BE2C (cell line): ENCODE measurements around the gene TESK2.

ENCODE experiments used
- DNase-seq: peaks from one replicate; pipeline ENCODE4 v3.0.0-alpha.2; 2020
- H3K27me3 ChIP-seq: fragments of 250-450 bp; sonication (Bioruptor Pico); 2 replicates; pipeline ENCODE4 v1.5.1; 2020; ENCODE audit warnings: mild to moderate bottlenecking
- H3K36me3 ChIP-seq: fragments of 250-450 bp; sonication (Bioruptor Pico); 2 replicates; pipeline ENCODE4 v1.5.1; 2020; ENCODE audit warnings: mild to moderate bottlenecking
- H3K4me1 ChIP-seq: fragments of 250-450 bp; sonication (Bioruptor Pico); 2 replicates; pipeline ENCODE4 v1.5.1; 2020
- H3K4me3 ChIP-seq: 2 replicates; pipeline ENCODE4 v1.5.1; 2011; ENCODE audit warnings: low read depth, low read length
- H3K9me3 ChIP-seq: fragments of 250-450 bp; sonication (Bioruptor Pico); 2 replicates; pipeline ENCODE4 v1.5.1; 2020
- TF ChIP-seq, protein P1 (sequence below): IDR thresholded peaks from 2 replicates; pipeline ENCODE4 v1.5.1; 2012; ENCODE audit warnings: mild to moderate bottlenecking, low read depth, low read length

Gene TESK2

DNA sequence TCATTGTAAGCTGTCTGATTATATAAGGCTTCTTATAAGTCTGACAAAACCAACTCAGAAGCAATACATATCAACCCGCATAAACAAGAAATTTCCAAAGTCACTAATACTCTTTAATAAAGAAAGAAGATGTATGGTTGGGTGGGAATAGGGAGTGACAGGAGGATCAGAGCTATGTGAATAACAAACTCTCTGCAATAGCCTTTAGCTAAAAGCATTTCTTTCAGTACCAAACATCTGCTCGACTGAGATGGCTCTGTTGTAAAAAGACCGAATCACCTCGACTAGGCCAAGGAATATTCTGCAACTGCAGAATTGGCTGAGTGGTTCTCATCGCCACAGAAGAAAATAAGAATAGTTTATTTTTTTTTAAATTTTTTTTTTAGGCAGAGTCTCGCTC, 111.4 kb downstream of the TESK2 start:
- Histone ChIP-seq H3K27me3 (no peaks in the 10 kb centered on the region), H3K4me1 (no peaks in the 10 kb centered on the region), H3K36me3 (no peaks in the 10 kb centered on the region), H3K9me3 (no peaks in the 10 kb centered on the region), H3K4me3 (no peak overlapping the region)
- TF ChIP-seq, protein P1, sequence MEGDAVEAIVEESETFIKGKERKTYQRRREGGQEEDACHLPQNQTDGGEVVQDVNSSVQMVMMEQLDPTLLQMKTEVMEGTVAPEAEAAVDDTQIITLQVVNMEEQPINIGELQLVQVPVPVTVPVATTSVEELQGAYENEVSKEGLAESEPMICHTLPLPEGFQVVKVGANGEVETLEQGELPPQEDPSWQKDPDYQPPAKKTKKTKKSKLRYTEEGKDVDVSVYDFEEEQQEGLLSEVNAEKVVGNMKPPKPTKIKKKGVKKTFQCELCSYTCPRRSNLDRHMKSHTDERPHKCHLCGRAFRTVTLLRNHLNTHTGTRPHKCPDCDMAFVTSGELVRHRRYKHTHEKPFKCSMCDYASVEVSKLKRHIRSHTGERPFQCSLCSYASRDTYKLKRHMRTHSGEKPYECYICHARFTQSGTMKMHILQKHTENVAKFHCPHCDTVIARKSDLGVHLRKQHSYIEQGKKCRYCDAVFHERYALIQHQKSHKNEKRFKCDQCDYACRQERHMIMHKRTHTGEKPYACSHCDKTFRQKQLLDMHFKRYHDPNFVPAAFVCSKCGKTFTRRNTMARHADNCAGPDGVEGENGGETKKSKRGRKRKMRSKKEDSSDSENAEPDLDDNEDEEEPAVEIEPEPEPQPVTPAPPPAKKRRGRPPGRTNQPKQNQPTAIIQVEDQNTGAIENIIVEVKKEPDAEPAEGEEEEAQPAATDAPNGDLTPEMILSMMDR = no peak
- no peak for DNase-seq

DNA sequence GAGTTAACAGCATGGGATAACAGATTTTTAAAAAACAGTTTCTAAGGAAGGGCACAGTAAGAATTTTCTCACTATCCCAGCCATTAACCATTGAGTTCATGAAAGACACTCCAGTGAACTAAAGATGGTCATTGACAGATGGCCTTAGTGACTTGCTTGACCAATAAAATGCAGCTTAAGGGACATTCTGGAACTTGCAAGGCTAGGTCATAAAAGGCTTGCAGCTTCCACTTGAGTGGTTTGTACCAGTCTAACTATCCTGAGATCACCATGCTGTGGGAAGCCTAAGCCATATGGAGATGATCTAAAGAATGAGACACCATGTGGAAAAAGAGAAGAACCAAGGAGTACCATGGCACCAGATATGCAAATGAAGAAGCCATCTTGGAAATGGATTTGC, 112.8 kb downstream of the TESK2 start:
- no peaks in the 10 kb centered on the region for H3K9me3 ChIP-seq

DNA sequence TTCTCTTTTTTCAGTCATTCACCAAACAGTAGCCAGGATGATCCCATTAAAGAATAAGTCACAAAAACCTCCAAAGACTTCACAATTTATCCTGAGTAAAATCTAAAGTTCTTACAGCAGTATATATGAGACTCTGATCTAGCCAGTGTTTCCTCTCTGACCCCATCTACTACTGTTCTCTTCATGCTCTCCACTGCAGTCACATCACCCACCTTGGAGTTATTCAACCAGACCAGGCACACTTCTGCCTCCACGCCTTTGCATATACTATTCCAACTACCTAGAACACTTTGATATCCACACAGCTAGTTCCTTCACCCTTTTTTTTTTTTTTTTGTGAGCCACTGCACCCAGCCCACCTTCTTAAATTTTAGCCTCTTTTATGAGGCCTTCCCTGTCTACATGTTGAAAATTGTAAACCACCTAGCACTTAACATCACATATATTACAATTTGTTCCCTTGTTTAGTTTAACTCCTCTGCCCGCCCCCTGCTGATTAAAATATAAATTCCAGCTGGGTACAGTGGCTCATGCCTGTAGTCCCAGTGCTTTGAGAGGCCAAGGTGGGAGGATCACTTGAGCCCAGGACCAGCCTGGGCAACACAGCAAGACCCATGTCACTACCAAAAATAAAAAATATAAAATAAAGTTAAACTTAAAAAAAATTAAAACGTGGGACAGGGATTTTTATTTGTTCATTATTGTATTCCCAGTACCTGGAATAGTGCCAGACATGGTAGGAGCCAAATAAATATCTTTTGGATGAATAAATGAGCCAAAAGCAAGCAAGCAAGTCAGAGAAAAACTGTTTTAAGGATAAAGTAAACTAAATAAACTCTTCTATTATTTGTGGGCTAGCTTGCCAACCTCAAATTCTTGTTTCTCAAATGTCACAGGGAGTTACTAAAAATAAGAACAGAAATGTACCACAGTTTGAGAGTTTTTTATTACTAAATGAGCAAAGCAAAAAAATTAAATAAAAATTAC, 115.6 kb downstream of the TESK2 start:
- TF ChIP-seq, protein P1 = no peak
- no peaks in the 10 kb centered on the region for H3K36me3 ChIP-seq
- no peak for DNase-seq
- H3K4me1 ChIP-seq = no peaks in the 10 kb centered on the region
- H3K27me3 ChIP-seq = no peaks in the 10 kb centered on the region
- no peaks in the 10 kb centered on the region for H3K9me3 ChIP-seq
- H3K4me3 ChIP-seq = no peak overlapping the region

More for the DNA sequence above, 112.8 kb downstream of the TESK2 start:
- no peaks in the 10 kb centered on the region for H3K36me3 ChIP-seq
- TF ChIP-seq, protein P1 = no peak
- no peaks in the 10 kb centered on the region for H3K4me1 ChIP-seq
- H3K27me3 ChIP-seq = no peaks in the 10 kb centered on the region
- no peak for DNase-seq
- no peak overlapping the region for H3K4me3 ChIP-seq

DNA sequence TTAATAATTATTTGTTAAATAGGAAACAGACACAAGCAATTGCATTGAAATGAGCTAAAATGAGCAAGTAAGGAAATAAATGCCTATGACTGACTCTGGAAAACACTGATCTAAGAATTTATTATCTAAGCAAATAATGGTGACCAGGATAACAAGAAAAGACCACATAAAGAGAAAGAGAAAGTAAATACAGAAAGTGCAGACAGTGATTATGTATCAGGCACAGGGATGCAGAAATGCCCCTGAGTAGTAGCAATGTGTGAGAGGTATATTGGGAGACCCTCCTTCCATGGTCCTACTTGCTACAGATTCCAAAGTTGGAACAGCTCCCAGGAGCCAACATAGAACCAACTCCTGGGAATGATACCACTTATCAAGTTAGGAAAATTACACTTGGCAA, 117.4 kb downstream of the TESK2 start:
- Histone ChIP-seq H3K36me3 (no peaks in the 10 kb centered on the region), H3K9me3 (no peaks in the 10 kb centered on the region), H3K4me1 (no peaks in the 10 kb centered on the region), H3K4me3 (no peak overlapping the region), H3K27me3 (no peaks in the 10 kb centered on the region)
- TF ChIP-seq, protein P1 = no peak
- DNase-seq = no peak

DNA sequence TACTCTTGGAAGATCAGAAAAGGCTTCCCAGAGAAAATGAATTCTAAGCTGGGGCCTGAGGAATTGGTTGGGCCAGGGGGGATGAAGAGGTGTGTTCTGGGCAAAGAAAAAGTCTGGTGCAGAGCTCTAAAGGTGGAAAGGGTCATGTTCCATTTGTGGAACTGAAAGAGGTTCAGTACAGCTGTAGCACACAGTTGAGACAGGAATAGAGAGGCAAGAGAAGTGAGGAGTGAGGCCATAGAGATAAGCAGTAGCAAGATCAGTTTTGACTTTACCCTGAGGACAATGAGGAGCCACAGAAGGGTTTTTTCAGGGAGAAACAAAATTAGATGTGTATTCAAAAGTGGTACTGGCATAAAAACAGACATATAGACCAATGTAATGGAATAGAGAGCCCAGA, 120.4 kb downstream of the TESK2 start:
- Histone ChIP-seq H3K27me3 (no peaks in the 10 kb centered on the region), H3K4me1 (no peaks in the 10 kb centered on the region), H3K36me3 (no peaks in the 10 kb centered on the region), H3K4me3 (no peak overlapping the region), H3K9me3 (no peaks in the 10 kb centered on the region)
- TF ChIP-seq, protein P1 = no peak
- DNase-seq = no peak

DNA sequence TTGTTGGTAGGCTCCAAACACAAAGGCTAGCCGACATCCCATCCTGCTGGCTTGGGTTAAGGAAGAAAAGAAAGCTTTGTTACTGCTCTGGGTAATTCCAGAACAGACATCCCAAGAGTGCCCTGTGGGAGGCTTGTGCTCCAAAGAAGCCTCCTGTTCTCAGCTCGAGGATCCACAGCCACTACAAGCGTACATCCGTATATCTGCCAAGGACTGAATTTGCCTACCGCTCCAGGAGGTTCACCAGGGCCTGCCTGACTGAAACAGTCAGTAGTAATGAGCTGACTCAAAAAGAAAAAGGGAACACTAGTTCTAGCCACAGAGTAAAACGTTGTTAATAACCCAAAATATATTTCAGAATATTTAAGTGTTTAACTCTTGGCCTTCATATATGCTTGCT, 125.9 kb downstream of the TESK2 start:
- H3K27me3 ChIP-seq = no peaks in the 10 kb centered on the region
- H3K36me3 ChIP-seq = no peaks in the 10 kb centered on the region
- no peak overlapping the region for H3K4me3 ChIP-seq
- H3K9me3 ChIP-seq = no peaks in the 10 kb centered on the region
- no peaks in the 10 kb centered on the region for H3K4me1 ChIP-seq
- DNase-seq = no peak
- TF ChIP-seq, protein P1 = no peak
